SK-N-MC (cell line): ENCODE measurements around the gene PLA2G4D.

Source experiments
- EZH2 ChIP-seq: fragments of 200-600 bp; sonication (generic); IDR thresholded peaks from one replicate; pipeline ENCODE4 v1.6.1; 2017; ENCODE audit warnings: antibody characterized with exemption
- FOXP2 ChIP-seq: optimal IDR thresholded peaks from 2 replicates; pipeline ENCODE3; 2011; ENCODE audit warnings: mild to moderate bottlenecking, moderate library complexity; ENCODE audit not compliant: insufficient read depth; ENCODE audit errors: extremely low read length, control extremely low read depth
- POLR2AphosphoS5 ChIP-seq: IDR thresholded peaks from 2 replicates; pipeline ENCODE4 v1.6.1; 2012; ENCODE audit warnings: mild to moderate bottlenecking, low read depth, low read length, borderline replicate concordance

DNA sequence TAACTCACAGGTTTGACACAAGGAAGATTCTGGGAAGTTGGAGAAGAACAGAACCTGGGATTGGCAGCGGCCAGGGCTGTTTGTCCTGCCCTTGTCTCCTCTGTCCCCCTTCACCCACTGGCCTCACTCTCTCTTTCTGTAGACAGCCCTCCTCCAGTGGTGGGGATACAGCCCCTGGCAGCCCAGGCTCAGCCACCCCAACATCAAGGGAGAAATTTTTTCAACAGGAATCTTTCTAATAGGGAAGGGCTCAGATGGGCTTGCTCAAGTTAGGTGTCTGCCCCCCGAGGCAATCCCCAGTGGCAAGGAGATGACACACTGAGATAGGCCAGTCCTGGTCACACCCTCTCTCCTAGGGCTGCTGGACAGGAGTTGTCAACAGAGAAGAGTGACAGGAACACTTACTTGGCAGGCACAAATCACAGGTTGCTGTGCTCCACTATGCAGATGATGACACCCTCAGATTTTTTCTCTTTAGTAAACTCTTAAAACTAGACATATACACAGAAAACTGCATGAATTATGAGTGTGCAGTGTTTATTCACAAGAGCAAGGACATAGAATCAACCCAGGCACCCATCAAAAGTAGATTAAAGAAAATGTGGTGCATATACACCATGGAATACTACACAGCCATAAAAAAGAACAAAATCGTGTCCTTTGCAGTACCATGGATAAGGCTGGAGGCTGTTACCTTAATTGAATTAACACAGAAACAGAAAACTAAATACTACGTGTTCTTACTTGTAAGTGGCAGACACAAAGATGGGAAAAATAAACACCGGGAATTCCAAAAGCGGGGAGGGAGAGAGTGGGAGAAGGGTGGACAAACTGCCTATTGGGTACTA lies 36.3 kb downstream of the PLA2G4D start:
- TF ChIP-seq POLR2AphosphoS5 (no peak), EZH2 (no peak), FOXP2 (no peak)
